Mesenchymal stem cell (in vitro differentiated cells and primary cell): ENCODE results near the gene FAM120C.

Source experiments
- DNase-seq: peaks from one replicate; pipeline ENCODE4 v3.0.0-alpha.2; 2013
- H2AFZ ChIP-seq: one replicate; pipeline ENCODE4 v1.6.1; 2013; ENCODE audit warnings: low read depth, mild to moderate bottlenecking, control low read depth, inconsistent platforms, low read length, moderate library complexity
- H2AK5ac ChIP-seq: 2 replicates; pipeline ENCODE4 v1.6.1; 2013; ENCODE audit warnings: low read length, moderate library complexity, mild to moderate bottlenecking, inconsistent platforms; ENCODE audit not compliant: severe bottlenecking
- H2BK120ac ChIP-seq: one replicate; pipeline ENCODE4 v1.6.1; 2013; ENCODE audit warnings: low read depth, mild to moderate bottlenecking, inconsistent platforms, low read length, moderate library complexity
- H2BK12ac ChIP-seq, 2 experiments: one replicate each; pipeline ENCODE4 v1.6.1; 2013; ENCODE audit warnings: inconsistent platforms in 2 of 2, low read length in 2 of 2, mild to moderate bottlenecking in 2 of 2, moderate library complexity in 2 of 2, control low read depth in 1 of 2
- H2BK15ac ChIP-seq: one replicate; pipeline ENCODE4 v1.6.1; 2013; ENCODE audit warnings: mild to moderate bottlenecking, low read depth, inconsistent platforms; ENCODE audit not compliant: poor library complexity, severe bottlenecking
- H2BK5ac ChIP-seq: 2 replicates; pipeline ENCODE4 v1.6.1; 2013; ENCODE audit warnings: low read depth, mild to moderate bottlenecking, low read length, control low read depth, inconsistent platforms; ENCODE audit not compliant: poor library complexity, severe bottlenecking
- H3K14ac ChIP-seq, 2 experiments: one replicate each; pipeline ENCODE4 v1.6.1; 2013; ENCODE audit warnings: inconsistent platforms in 2 of 2, low read length in 2 of 2, control low read depth in 1 of 2, mild to moderate bottlenecking in 1 of 2, moderate library complexity in 1 of 2
- H3K18ac ChIP-seq, 2 experiments: one replicate each; pipeline ENCODE4 v1.6.1; 2013; ENCODE audit warnings: inconsistent platforms in 2 of 2, low read length in 2 of 2, control low read depth in 1 of 2, low read depth in 1 of 2, mild to moderate bottlenecking in 1 of 2
- H3K23ac ChIP-seq, 2 experiments: one replicate each; pipeline ENCODE4 v1.6.1; 2013; ENCODE audit warnings: inconsistent platforms in 2 of 2, low read length in 2 of 2, mild to moderate bottlenecking in 2 of 2, moderate library complexity in 2 of 2, control low read depth in 1 of 2
- H3K27ac ChIP-seq: 2 replicates; pipeline ENCODE4 v1.5.1; 2013; ENCODE audit warnings: mild to moderate bottlenecking, moderate library complexity, low read length, control low read depth, inconsistent platforms; ENCODE audit not compliant: poor library complexity, severe bottlenecking
- H3K27me3 ChIP-seq, 2 experiments: 2 replicates each; pipeline versions ENCODE4 v1.6.1 to v1.7.0; 2013; ENCODE audit warnings: low read length in 2 of 2, mild to moderate bottlenecking in 2 of 2, moderate library complexity in 2 of 2, control low read depth in 1 of 2, inconsistent platforms in 1 of 2; ENCODE audit not compliant: control insufficient read depth in 1 of 2, insufficient read depth in 1 of 2
- H3K36me3 ChIP-seq, 2 experiments: 2 replicates each; pipeline versions ENCODE4 v1.6.1 to v1.7.0; 2013; ENCODE audit warnings: low read length in 2 of 2, control low read depth in 1 of 2, inconsistent platforms in 1 of 2, low read depth in 1 of 2, mild to moderate bottlenecking in 1 of 2; ENCODE audit not compliant: insufficient read depth in 2 of 2, control insufficient read depth in 1 of 2
- H3K4ac ChIP-seq, 2 experiments: one replicate each; pipeline ENCODE4 v1.6.1; 2013; ENCODE audit warnings: inconsistent platforms in 2 of 2, low read length in 2 of 2, mild to moderate bottlenecking in 2 of 2, moderate library complexity in 2 of 2, control low read depth in 1 of 2, low read depth in 1 of 2
- H3K4me1 ChIP-seq: 2 replicates; pipeline ENCODE4 v1.6.1; 2013; ENCODE audit warnings: low read depth, low read length, control low read depth; ENCODE audit not compliant: control insufficient read depth, insufficient read depth
- H3K4me2 ChIP-seq: 2 replicates; pipeline ENCODE4 v1.6.1; 2013; ENCODE audit warnings: low read length, mild to moderate bottlenecking, inconsistent platforms; ENCODE audit not compliant: poor library complexity, severe bottlenecking
- H3K4me3 ChIP-seq, 2 experiments: 2 replicates each; pipeline versions ENCODE4 v1.5.1 to v1.7.0; 2013; ENCODE audit warnings: low read length in 2 of 2, mild to moderate bottlenecking in 2 of 2, control low read depth in 1 of 2, low read depth in 1 of 2; ENCODE audit not compliant: insufficient read depth in 1 of 2
- H3K79me1 ChIP-seq: replicated peaks from 2 replicates; pipeline ENCODE4 v1.6.1; 2013; ENCODE audit warnings: mild to moderate bottlenecking, control low read depth, low read length, inconsistent platforms; ENCODE audit not compliant: poor library complexity, severe bottlenecking
- H3K9ac ChIP-seq: 2 replicates; pipeline ENCODE4 v1.7.0; 2013; ENCODE audit warnings: mild to moderate bottlenecking, low read length, moderate library complexity
- H3K9me3 ChIP-seq: 2 replicates; pipeline ENCODE4 v1.7.0; 2013; ENCODE audit warnings: mild to moderate bottlenecking, low read length; ENCODE audit not compliant: control insufficient read depth
- H4K8ac ChIP-seq: one replicate; pipeline ENCODE4 v1.6.1; 2013; ENCODE audit warnings: inconsistent platforms, mild to moderate bottlenecking, low read length, moderate library complexity
- H4K91ac ChIP-seq: one replicate; pipeline ENCODE4 v1.6.1; 2013; ENCODE audit warnings: mild to moderate bottlenecking, low read length, inconsistent platforms
- WGBS: methylation state at CpG from one replicate; pipeline ENCODE4 v1.1.7; 2013; ENCODE audit warnings: mixed read lengths; 5-methylcytosine and 5-hydroxymethylcytosine counted together

Gene FAM120C

DNA sequence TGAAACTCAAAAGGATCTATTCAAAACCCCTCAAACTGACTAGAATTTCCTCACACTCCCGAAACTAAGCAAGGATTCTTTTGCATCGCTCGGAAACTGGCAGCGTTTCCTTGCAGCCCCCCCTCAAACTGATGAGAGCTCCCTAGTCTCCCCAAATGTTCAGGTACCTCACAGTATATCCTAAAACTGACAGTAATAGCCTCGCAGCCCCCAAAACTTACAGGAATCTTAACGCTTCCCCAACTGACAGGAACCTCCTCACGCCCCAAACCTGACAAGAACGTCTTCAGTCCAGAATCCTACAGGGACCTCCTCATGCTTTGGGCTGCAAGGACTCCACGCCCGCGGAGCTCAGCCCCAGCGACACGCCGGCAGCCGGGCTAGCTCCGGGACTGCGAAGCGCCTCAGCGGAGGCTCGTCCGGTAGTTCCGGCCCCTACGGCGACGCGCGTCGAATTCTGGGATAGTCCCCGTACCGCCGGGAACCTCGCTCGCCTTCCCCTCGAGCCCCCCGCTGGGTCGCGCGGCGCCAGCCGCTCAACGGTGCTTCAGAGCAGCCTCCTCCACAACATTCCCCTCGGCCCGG, 139.4 kb downstream of the FAM120C start:
- Histone ChIP-seq H3K14ac (no peak overlapping the region), H3K27me3 (no peaks in the 10 kb centered on the region), H3K4ac (peak overlapping the region in 1 of 2 experiments; percentile 92), H4K91ac (peak overlapping the region; percentile 15), H2BK12ac (no peak overlapping the region), H2BK5ac (peak overlapping the region; percentile 82), H3K9ac (peak overlapping the region; percentile 95), H3K79me1 (no peaks in the 10 kb centered on the region), H3K4me3 (peak overlapping the region; percentile 71 to 85), H3K23ac (no peak overlapping the region), H3K4me2 (peak overlapping the region; percentile 86), H3K18ac (peak overlapping the region; percentile 79 to 93), H4K8ac (peak overlapping the region; percentile 72), H2AFZ (no peak overlapping the region), H3K9me3 (no peaks in the 10 kb centered on the region), H2AK5ac (no peak overlapping the region), H2BK15ac (peak overlapping the region; percentile 90), H2BK120ac (peak overlapping the region; percentile 61), H3K36me3 (peaks cover 0 to 25% of the 10 kb centered on the region in 2 experiments), H3K4me1 (peaks cover 3% of the 10 kb centered on the region), H3K27ac (peak overlapping the region; percentile 82)
- under 1% methylated on average over 17 of the region's 43 CpGs for WGBS
- peak; percentile 48 for DNase-seq

DNA sequence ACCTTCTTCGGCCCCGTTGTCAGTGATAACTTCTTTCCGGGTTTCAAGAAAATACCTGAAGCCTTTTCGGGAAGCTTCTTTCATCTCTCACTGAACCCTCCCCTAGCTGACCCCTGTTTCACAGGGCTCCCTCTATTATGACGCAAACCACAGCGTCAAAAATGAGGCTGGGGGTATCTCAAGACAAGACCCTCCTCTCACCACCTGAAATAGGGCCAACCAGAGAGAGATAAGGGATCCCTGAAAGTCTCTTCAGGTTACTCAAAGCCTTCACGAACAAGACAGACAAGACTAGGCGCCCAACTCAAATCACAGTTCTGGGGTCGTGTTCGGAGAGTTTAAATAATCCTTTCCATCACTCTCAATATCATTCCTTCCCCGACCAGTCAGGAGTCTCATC, 140.0 kb downstream of the FAM120C start:
- Histone ChIP-seq H3K27me3 (no peaks in the 10 kb centered on the region), H3K9me3 (no peaks in the 10 kb centered on the region), H3K27ac (no peak overlapping the region), H4K91ac (no peak overlapping the region), H2BK120ac (no peak overlapping the region), H3K9ac (peak overlapping the region; percentile 95), H3K14ac (no peak overlapping the region), H3K36me3 (peaks cover 0 to 29% of the 10 kb centered on the region in 2 experiments), H2BK12ac (no peak overlapping the region), H3K79me1 (no peaks in the 10 kb centered on the region), H3K18ac (no peak overlapping the region), H3K23ac (no peak overlapping the region), H3K4me3 (peak overlapping the region; percentile 32 to 85), H3K4me1 (peaks cover 3% of the 10 kb centered on the region), H3K4ac (no peak overlapping the region), H2AK5ac (no peak overlapping the region), H2BK5ac (no peak overlapping the region), H2AFZ (no peak overlapping the region), H2BK15ac (no peak overlapping the region), H4K8ac (no peak overlapping the region), H3K4me2 (peak overlapping the region; percentile 86)
- WGBS: 2% methylated on average over 11 of the region's 11 CpGs
- peak; percentile 10 for DNase-seq

DNA sequence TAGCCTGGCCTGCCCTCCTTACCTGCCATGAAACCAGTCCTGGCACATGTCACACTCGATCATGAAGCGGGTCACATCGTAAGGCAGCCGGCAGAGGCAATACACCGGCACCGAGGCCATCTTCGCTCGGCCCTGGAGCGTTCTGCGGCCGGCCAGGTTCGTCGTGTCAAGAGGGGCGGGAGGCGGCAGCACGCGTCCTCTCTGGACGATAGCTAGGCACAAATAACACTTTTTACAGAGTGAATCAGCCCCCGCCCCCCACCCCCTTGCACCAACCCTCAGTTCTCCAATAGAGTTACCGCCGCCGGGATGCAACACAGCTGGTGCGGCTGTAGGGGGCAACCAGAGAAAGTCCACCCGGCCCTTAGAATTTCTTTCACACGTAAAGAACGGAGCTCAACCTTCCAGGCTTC, 140.4 kb downstream of the FAM120C start:
- Histone ChIP-seq H3K18ac (peak overlapping the region in 1 of 2 experiments; percentile 40), H3K27me3 (no peaks in the 10 kb centered on the region), H3K4ac (peak overlapping the region in 1 of 2 experiments; percentile 51), H3K27ac (no peak overlapping the region), H2BK12ac (no peak overlapping the region), H3K4me1 (peaks cover 3% of the 10 kb centered on the region), H3K9me3 (no peaks in the 10 kb centered on the region), H2BK15ac (no peak overlapping the region), H4K91ac (peak overlapping the region; percentile 27), H3K36me3 (peaks cover 0 to 30% of the 10 kb centered on the region in 2 experiments), H3K9ac (peak overlapping the region; percentile 95), H3K23ac (no peak overlapping the region), H3K79me1 (no peaks in the 10 kb centered on the region), H2BK5ac (no peak overlapping the region), H2AFZ (peak overlapping the region; percentile 63), H3K4me2 (peak overlapping the region; percentile 86), H2AK5ac (no peak overlapping the region), H4K8ac (no peak overlapping the region), H3K14ac (peak overlapping the region in 1 of 2 experiments; percentile 32), H3K4me3 (peak overlapping the region; percentile 60 to 85), H2BK120ac (no peak overlapping the region)
- WGBS: 11% methylated on average over 23 of the region's 26 CpGs
- DNase-seq: peak; percentile 77

DNA sequence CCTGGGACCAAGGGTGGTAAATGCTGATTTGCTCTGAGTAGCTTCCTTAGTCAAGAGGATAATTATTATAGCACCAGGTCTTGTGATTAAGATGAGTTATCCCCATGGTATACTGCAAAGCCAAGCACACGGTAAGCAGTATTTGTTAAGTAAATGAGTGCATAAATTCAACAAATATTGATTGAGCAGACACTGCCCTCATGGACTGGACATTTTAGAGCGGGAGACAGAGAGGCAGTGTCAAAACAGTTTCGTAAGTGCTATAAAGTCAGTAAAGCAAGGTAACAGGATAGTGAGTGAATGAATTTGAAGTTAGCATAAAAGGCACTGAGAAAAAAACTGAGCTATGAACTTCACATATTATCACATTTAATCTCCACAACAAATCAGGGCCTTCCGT, 152.7 kb downstream of the FAM120C start:
- no peak overlapping the region for H3K14ac ChIP-seq
- H3K4me3 ChIP-seq: no peak overlapping the region
- no peak overlapping the region for H2AFZ ChIP-seq
- no peak overlapping the region for H3K4me2 ChIP-seq
- H2AK5ac ChIP-seq: no peak overlapping the region
- no peaks in the 10 kb centered on the region for H3K9me3 ChIP-seq
- no peak overlapping the region for H2BK5ac ChIP-seq
- H3K9ac ChIP-seq: no peak overlapping the region
- no peak overlapping the region for H2BK12ac ChIP-seq
- H3K27ac ChIP-seq: no peak overlapping the region
- no peak overlapping the region for H3K18ac ChIP-seq
- H4K91ac ChIP-seq: no peak overlapping the region
- H3K4me1 ChIP-seq: no peaks in the 10 kb centered on the region
- no peak for DNase-seq
- H3K36me3 ChIP-seq: peaks cover 4 to 57% of the 10 kb centered on the region in 2 experiments
- no peak overlapping the region for H3K4ac ChIP-seq
- peaks cover 0 to 9% of the 10 kb centered on the region in 2 experiments for H3K27me3 ChIP-seq
- no peak overlapping the region for H3K23ac ChIP-seq
- H3K79me1 ChIP-seq: peaks cover 16% of the 10 kb centered on the region
- 100% methylated on average over 2 of the region's 4 CpGs for WGBS
- H2BK15ac ChIP-seq: no peak overlapping the region
- no peak overlapping the region for H2BK120ac ChIP-seq
- no peak overlapping the region for H4K8ac ChIP-seq
